ENCODE data around the gene BLOC1S1. TPM values are rescaled to one million over a fixed set of nuclear protein-coding genes. Genes with fewer than 3 reads are reported as not detected.

The BLOC1S1 gene
- total and polyA plus RNA-seq, 8 donors, result 12.8 to 451 (median 239) TPM

DNA sequence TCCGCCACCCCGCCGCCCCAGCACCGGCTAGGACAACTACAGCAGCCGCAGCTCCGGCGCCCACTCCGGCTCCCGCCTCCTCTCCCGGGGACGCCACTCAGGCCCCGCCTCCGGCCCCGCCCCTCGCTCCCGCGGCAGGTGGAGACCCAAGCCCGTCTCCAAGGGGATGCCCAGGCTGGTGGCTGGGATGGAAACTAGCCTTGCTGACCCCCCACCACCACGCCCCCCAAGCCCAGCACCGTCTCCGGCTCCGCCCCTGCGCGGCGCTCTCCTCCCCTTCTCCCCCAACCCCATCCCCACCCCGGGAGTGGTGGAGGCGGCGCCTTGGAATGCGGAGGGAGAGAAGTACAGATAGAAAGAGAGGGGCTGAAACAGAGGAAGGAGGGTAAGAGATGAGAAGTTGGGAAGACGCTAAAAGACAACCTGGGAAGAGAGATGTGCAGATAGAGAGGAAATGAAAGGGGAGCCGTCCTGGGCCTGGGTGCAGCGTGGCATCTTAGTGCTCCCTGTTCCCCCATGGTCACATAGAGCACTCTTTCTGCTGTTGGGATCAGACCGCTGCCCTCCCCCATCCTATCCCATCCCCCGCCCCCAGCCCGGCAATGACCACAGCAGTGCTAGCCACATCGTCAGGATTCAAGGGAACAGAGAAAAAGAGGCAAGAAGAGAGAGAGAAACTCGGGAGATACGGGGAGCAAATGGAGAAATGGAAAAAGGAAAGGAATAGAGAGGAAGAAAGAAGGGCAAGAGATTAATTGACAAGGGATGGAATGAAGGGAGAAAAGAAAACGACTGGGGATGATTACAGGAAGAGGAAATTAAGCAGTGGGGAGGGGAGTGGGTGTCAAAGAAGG, 7.8 kb upstream of the BLOC1S1 start, which contains the start of gene ITGA7:
Gene ITGA7 (minus strand): TSS at position 64 of the 854 bp plus-strand sequence. CDS start 222 bp downstream, outside the sequence.
- H3K9me3 ChIP-seq, result no peaks in the 10 kb centered on the region
- H3K27ac ChIP-seq, result peak within 1 kb of the TSS in 4 of 5 donors; percentile 75 to 89 (median 82)
- H3K36me3 ChIP-seq, result no peaks in the 10 kb centered on the region
- peaks cover 0 to 34% (median 0%) of the 10 kb centered on the region in 3 donors for H3K27me3 ChIP-seq
- intact Hi-C loops (cut with DNase I; ENCODE audit: low total_unique reads), result no loop called here
- peak; percentile 74 to 87 for DNase-seq
- H3K4me3 ChIP-seq, result peak within 1 kb of the TSS; percentile 68 to 79 (median 73)
- TF ChIP-seq POLR2A (IDR thresholded peaks at IDR 0.05) (no peak), POLR2AphosphoS5 (IDR thresholded peaks at IDR 0.05) (peak in 1 of 3 donors; percentile 52)
- peaks cover 22 to 56% (median 38%) of the 10 kb centered on the region in 4 donors for H3K4me1 ChIP-seq
- 0 to 2% (median 0%) methylated on average over 30 to 39 of the region's 39 CpGs for WGBS, 5 donors

GRCh38 chr12:55708695-55709233, 7.1 kb upstream of the BLOC1S1 start:
- H3K9me3 ChIP-seq, result no peaks in the 10 kb centered on the region
- H3K4me3 ChIP-seq, result peak overlapping the region; percentile 68 to 79 (median 73)
- WGBS, 5 donors, result 8 to 25% (median 23%) methylated on average over 3 of the region's 3 CpGs
- peaks cover 22 to 52% (median 36%) of the 10 kb centered on the region in 4 donors for H3K4me1 ChIP-seq
- peak in 1 of 2 donors; percentile 38 for DNase-seq
- H3K27me3 ChIP-seq, result peaks cover 0 to 34% (median 0%) of the 10 kb centered on the region in 3 donors
- intact Hi-C loops (cut with DNase I; ENCODE audit: low total_unique reads), result no loop called here
- peak overlapping the region in 4 of 5 donors; percentile 75 to 89 (median 82) for H3K27ac ChIP-seq
- TF ChIP-seq, protein P1, sequence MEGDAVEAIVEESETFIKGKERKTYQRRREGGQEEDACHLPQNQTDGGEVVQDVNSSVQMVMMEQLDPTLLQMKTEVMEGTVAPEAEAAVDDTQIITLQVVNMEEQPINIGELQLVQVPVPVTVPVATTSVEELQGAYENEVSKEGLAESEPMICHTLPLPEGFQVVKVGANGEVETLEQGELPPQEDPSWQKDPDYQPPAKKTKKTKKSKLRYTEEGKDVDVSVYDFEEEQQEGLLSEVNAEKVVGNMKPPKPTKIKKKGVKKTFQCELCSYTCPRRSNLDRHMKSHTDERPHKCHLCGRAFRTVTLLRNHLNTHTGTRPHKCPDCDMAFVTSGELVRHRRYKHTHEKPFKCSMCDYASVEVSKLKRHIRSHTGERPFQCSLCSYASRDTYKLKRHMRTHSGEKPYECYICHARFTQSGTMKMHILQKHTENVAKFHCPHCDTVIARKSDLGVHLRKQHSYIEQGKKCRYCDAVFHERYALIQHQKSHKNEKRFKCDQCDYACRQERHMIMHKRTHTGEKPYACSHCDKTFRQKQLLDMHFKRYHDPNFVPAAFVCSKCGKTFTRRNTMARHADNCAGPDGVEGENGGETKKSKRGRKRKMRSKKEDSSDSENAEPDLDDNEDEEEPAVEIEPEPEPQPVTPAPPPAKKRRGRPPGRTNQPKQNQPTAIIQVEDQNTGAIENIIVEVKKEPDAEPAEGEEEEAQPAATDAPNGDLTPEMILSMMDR (IDR thresholded peaks at IDR 0.05), result no peak
- no peak for TF ChIP-seq POLR2AphosphoS5 (IDR thresholded peaks at IDR 0.05)
- TF ChIP-seq EP300 (IDR thresholded peaks at IDR 0.05), result no peak
- no peak for TF ChIP-seq POLR2A (IDR thresholded peaks at IDR 0.05)
- H3K36me3 ChIP-seq, result no peaks in the 10 kb centered on the region

DNA sequence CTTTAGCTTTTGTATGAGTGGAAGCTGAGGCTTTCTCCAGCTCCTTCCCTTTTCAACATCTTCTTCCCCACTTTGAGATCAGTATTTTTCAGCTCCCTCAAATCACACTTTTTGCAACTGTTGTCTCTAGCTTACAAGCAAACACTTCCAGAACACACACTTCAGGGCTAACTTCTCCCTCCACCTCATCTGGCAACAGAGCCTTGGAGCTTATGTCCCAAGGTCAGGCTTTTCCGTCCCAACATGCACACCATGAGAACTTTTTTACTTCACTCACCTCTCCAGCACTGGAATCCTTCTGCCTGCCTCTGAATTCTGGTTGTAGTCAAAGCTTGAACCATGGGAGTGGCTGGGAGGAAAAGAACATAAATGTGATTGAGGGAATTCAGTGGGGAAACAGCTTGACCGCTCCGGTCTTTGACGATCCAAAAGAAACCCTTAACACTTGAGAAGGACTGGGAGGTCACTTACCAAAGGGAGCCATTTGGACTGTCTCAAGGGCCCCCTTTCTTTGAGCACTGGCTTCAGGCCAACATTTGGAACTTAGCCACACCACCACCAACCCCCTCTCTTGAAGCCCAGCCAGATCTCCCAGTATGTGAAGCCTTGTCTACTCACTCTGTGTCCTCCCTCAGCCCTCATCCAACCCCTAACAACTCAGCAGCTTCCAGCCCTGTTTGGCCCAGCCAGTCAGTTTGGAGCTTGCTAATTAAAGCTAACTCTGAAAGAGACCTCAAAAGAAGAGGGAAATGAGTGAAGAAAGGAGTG, 3.9 kb upstream of the BLOC1S1 start:
- DNase-seq, result peak in 1 of 2 donors; percentile 67
- H3K4me3 ChIP-seq, result no peak overlapping the region

GRCh38 chr12:55712700-55713415, 3.0 kb upstream of the BLOC1S1 start:
- 30 to 73% (median 32%) methylated on average over 1 of the region's 1 CpG for WGBS, 5 donors
- H3K9me3 ChIP-seq, result no peaks in the 10 kb centered on the region
- H3K4me1 ChIP-seq, result peaks cover 40 to 63% (median 47%) of the 10 kb centered on the region in 4 donors
- intact Hi-C loops (cut with DNase I; ENCODE audit: low total_unique reads), result no loop called here
- peak overlapping the region in 4 of 5 donors; percentile 32 to 89 (median 60) for H3K27ac ChIP-seq
- peaks cover 0 to 18% (median 0%) of the 10 kb centered on the region in 3 donors for H3K27me3 ChIP-seq
- no peak overlapping the region for H3K4me3 ChIP-seq
- TF ChIP-seq, protein P1 (IDR thresholded peaks at IDR 0.05), result no peak
- TF ChIP-seq POLR2A (IDR thresholded peaks at IDR 0.05) (no peak), EP300 (IDR thresholded peaks at IDR 0.05) (no peak), POLR2AphosphoS5 (IDR thresholded peaks at IDR 0.05) (no peak)
- H3K36me3 ChIP-seq, result no peaks in the 10 kb centered on the region
- no peak for DNase-seq

More for the DNA sequence above, 3.9 kb upstream of the BLOC1S1 start:
- intact Hi-C loops (cut with DNase I; ENCODE audit: low total_unique reads), result no loop called here
- WGBS, 5 donors, result 60 to 84% (median 80%) methylated on average over 4 of the region's 4 CpGs
- H3K4me1 ChIP-seq, result peaks cover 36 to 61% (median 47%) of the 10 kb centered on the region in 4 donors
- TF ChIP-seq, protein P1 (IDR thresholded peaks at IDR 0.05), result no peak
- TF ChIP-seq POLR2AphosphoS5 (IDR thresholded peaks at IDR 0.05) (no peak), POLR2A (IDR thresholded peaks at IDR 0.05) (no peak), EP300 (IDR thresholded peaks at IDR 0.05) (no peak)
- no peaks in the 10 kb centered on the region for H3K36me3 ChIP-seq
- H3K9me3 ChIP-seq, result no peaks in the 10 kb centered on the region
- peak overlapping the region in 4 of 5 donors; percentile 32 to 89 (median 60) for H3K27ac ChIP-seq
- peaks cover 0 to 26% (median 0%) of the 10 kb centered on the region in 3 donors for H3K27me3 ChIP-seq
